Suprapubic skin (tissue), 4 donors: ENCODE results near the gene UBL3. TPM values are rescaled to one million over a fixed set of nuclear protein-coding genes. Genes with fewer than 3 reads are reported as not detected.

Experiments
- DNase-seq, 2 donors: peaks; one replicate each; pipeline ENCODE4 v3.0.0-alpha.2; 2019; ENCODE audit warnings: low spot score in 2 of 2
- H3K27ac ChIP-seq: fragments of 200-600 bp; sonication (generic); one replicate; pipeline ENCODE4 v1.5.1; 2019
- H3K27me3 ChIP-seq: fragments of 200-600 bp; sonication (generic); one replicate; pipeline ENCODE4 v1.5.1; 2019
- H3K36me3 ChIP-seq: fragments of 200-600 bp; sonication (generic); one replicate; pipeline ENCODE4 v1.5.1; 2019
- H3K4me1 ChIP-seq: fragments of 200-600 bp; sonication (generic); one replicate; pipeline ENCODE4 v1.5.1; 2019
- H3K4me3 ChIP-seq: fragments of 200-600 bp; sonication (generic); one replicate; pipeline ENCODE4 v1.5.1; 2019; ENCODE audit warnings: mild to moderate bottlenecking
- H3K9me3 ChIP-seq: fragments of 200-600 bp; sonication (generic); one replicate; pipeline ENCODE4 v1.5.1; 2019
- CTCF ChIP-seq, 2 donors: fragments of 200-600 bp in 1 of 2; fragments of 450-650 bp in 1 of 2; sonication (generic) in 1 of 2; IDR thresholded peaks; one replicate each; pipeline ENCODE4 v1.5.1; 2016 to 2019; ENCODE audit warnings: antibody characterized with exemption in 2 of 2, mild to moderate bottlenecking in 1 of 2, moderate library complexity in 1 of 2
- EP300 ChIP-seq: sonication (generic); formaldehyde crosslinking; IDR thresholded peaks from one replicate; pipeline ENCODE4 v1.6.1; 2017; ENCODE audit warnings: antibody characterized with exemption
- POLR2A ChIP-seq, 2 donors: fragments of 450-650 bp; IDR thresholded peaks; one replicate each; pipeline ENCODE4 v1.6.1; 2017; ENCODE audit warnings: antibody characterized with exemption in 2 of 2, mild to moderate bottlenecking in 2 of 2, moderate library complexity in 2 of 2
- POLR2AphosphoS5 ChIP-seq, 3 donors: sonication (generic); formaldehyde crosslinking; IDR thresholded peaks; one replicate each; pipeline ENCODE4 v1.6.1; 2017; ENCODE audit warnings: antibody characterized with exemption in 3 of 3
- WGBS: methylation state at CpG from one replicate; pipeline ENCODE4 v1.1.5; 2018; 5-methylcytosine and 5-hydroxymethylcytosine counted together
- total RNA-seq, 4 donors: library from RNA; depleted of rRNA; stranded (reverse); fragments of >200 nt; gene quantifications; one replicate each; pipeline ENCODE4 v1.1.0, GENCODE V29; 2016

UBL3 gene
- total RNA-seq, 4 donors from 2014 or later = 37.7 to 66.2 (median 48.5) TPM

- Histone ChIP-seq H3K27me3 (no peaks in the 10 kb centered on the region), H3K27ac (no peak overlapping the region), H3K36me3 (no peaks in the 10 kb centered on the region), H3K4me1 (peaks cover 30% of the 10 kb centered on the region), H3K9me3 (no peaks in the 10 kb centered on the region), H3K4me3 (no peak overlapping the region)
- TF ChIP-seq POLR2AphosphoS5 (IDR thresholded peaks at IDR 0.05) = no peak
- TF ChIP-seq CTCF (IDR thresholded peaks at IDR 0.05) = no peak
- TF ChIP-seq POLR2A (IDR thresholded peaks at IDR 0.05) = no peak
- TF ChIP-seq EP300 = no peak
- 78% methylated on average over 2 of the region's 2 CpGs for WGBS
- no peak for DNase-seq
Observed at GRCh38 chr13:29816715-29817114, 33.7 kb downstream of the UBL3 start.

GRCh38 chr13:29815336-29815735 lies 35.1 kb downstream of the UBL3 start:
- no peak overlapping the region for H3K27ac ChIP-seq
- H3K4me1 ChIP-seq = peaks cover 30% of the 10 kb centered on the region
- TF ChIP-seq EP300 (no peak), POLR2A (IDR thresholded peaks at IDR 0.05) (no peak)
- no peak for DNase-seq
- H3K9me3 ChIP-seq = no peaks in the 10 kb centered on the region
- H3K36me3 ChIP-seq = no peaks in the 10 kb centered on the region
- H3K27me3 ChIP-seq = no peaks in the 10 kb centered on the region
- no peak overlapping the region for H3K4me3 ChIP-seq

GRCh38 chr13:29810898-29811297 lies 39.5 kb downstream of the UBL3 start:
- peaks cover 4% of the 10 kb centered on the region for H3K4me1 ChIP-seq
- TF ChIP-seq CTCF (IDR thresholded peaks at IDR 0.05) (no peak), POLR2A (IDR thresholded peaks at IDR 0.05) (no peak), EP300 (no peak), POLR2AphosphoS5 (IDR thresholded peaks at IDR 0.05) (no peak)
- H3K4me3 ChIP-seq = no peak overlapping the region
- no peaks in the 10 kb centered on the region for H3K36me3 ChIP-seq
- H3K27ac ChIP-seq = no peak overlapping the region
- H3K9me3 ChIP-seq = no peaks in the 10 kb centered on the region
- 93% methylated on average over 4 of the region's 4 CpGs for WGBS
- no peaks in the 10 kb centered on the region for H3K27me3 ChIP-seq
- DNase-seq = no peak

- H3K9me3 ChIP-seq = no peaks in the 10 kb centered on the region
Observed at GRCh38 chr13:29810145-29810742, 40.2 kb downstream of the UBL3 start.

GRCh38 chr13:29808264-29808663 lies 42.2 kb downstream of the UBL3 start:
- no peak for TF ChIP-seq POLR2AphosphoS5 (IDR thresholded peaks at IDR 0.05)
- no peak for TF ChIP-seq POLR2A (IDR thresholded peaks at IDR 0.05)
- no peak for TF ChIP-seq EP300
- TF ChIP-seq CTCF (IDR thresholded peaks at IDR 0.05) = no peak
- no peaks in the 10 kb centered on the region for H3K27me3 ChIP-seq

More at GRCh38 chr13:29810145-29810742, 40.2 kb downstream of the UBL3 start:
- Histone ChIP-seq H3K4me3 (no peak overlapping the region), H3K27me3 (no peaks in the 10 kb centered on the region), H3K27ac (no peak overlapping the region), H3K36me3 (no peaks in the 10 kb centered on the region), H3K4me1 (peaks cover 4% of the 10 kb centered on the region)
- WGBS = 62% methylated on average over 2 of the region's 2 CpGs
- DNase-seq = no peak
- TF ChIP-seq POLR2A (IDR thresholded peaks at IDR 0.05) = no peak

GRCh38 chr13:29805994-29806979 lies 44.1 kb downstream of the UBL3 start:
- Histone ChIP-seq H3K36me3 (no peaks in the 10 kb centered on the region), H3K4me3 (no peak overlapping the region), H3K4me1 (no peaks in the 10 kb centered on the region), H3K27ac (no peak overlapping the region), H3K9me3 (no peaks in the 10 kb centered on the region), H3K27me3 (no peaks in the 10 kb centered on the region)
- WGBS = 71% methylated on average over 7 of the region's 7 CpGs
- DNase-seq = no peak
- no peak for TF ChIP-seq EP300
- TF ChIP-seq CTCF (IDR thresholded peaks at IDR 0.05) = no peak
- TF ChIP-seq POLR2A (IDR thresholded peaks at IDR 0.05) = no peak

More at GRCh38 chr13:29808264-29808663, 42.2 kb downstream of the UBL3 start:
- no peak overlapping the region for H3K4me3 ChIP-seq
- H3K9me3 ChIP-seq = no peaks in the 10 kb centered on the region
- no peak for DNase-seq
- no peaks in the 10 kb centered on the region for H3K36me3 ChIP-seq
- H3K27ac ChIP-seq = no peak overlapping the region
- H3K4me1 ChIP-seq = no peaks in the 10 kb centered on the region
